Skeletal muscle satellite cell (primary cell): ENCODE data around the gene GAD1.

Experiments used
- H3K27me3 ChIP-seq: 2 replicates; pipeline ENCODE4 v1.7.0; 2013; ENCODE audit warnings: low read length; ENCODE audit not compliant: control insufficient read depth, insufficient read depth
- H3K36me3 ChIP-seq: 2 replicates; pipeline ENCODE4 v1.7.0; 2013; ENCODE audit warnings: mild to moderate bottlenecking, control low read depth, low read length; ENCODE audit not compliant: insufficient read depth
- H3K4me1 ChIP-seq: 2 replicates; pipeline ENCODE4 v1.7.0; 2013; ENCODE audit warnings: low read length; ENCODE audit not compliant: control insufficient read depth, insufficient read depth
- H3K4me2 ChIP-seq: 2 replicates; pipeline ENCODE4 v1.7.0; 2013; ENCODE audit warnings: mild to moderate bottlenecking, low read length
- H3K4me3 ChIP-seq: 2 replicates; pipeline ENCODE4 v1.7.0; 2013; ENCODE audit warnings: low read length
- H3K9ac ChIP-seq: 2 replicates; pipeline ENCODE4 v1.7.0; 2013; ENCODE audit warnings: mild to moderate bottlenecking, low read depth, low read length, moderate library complexity
- H3K9me3 ChIP-seq: replicated peaks from 2 replicates; pipeline ENCODE4 v1.7.0; 2013; ENCODE audit warnings: mild to moderate bottlenecking, control low read depth, low read length

GAD1 gene

DNA sequence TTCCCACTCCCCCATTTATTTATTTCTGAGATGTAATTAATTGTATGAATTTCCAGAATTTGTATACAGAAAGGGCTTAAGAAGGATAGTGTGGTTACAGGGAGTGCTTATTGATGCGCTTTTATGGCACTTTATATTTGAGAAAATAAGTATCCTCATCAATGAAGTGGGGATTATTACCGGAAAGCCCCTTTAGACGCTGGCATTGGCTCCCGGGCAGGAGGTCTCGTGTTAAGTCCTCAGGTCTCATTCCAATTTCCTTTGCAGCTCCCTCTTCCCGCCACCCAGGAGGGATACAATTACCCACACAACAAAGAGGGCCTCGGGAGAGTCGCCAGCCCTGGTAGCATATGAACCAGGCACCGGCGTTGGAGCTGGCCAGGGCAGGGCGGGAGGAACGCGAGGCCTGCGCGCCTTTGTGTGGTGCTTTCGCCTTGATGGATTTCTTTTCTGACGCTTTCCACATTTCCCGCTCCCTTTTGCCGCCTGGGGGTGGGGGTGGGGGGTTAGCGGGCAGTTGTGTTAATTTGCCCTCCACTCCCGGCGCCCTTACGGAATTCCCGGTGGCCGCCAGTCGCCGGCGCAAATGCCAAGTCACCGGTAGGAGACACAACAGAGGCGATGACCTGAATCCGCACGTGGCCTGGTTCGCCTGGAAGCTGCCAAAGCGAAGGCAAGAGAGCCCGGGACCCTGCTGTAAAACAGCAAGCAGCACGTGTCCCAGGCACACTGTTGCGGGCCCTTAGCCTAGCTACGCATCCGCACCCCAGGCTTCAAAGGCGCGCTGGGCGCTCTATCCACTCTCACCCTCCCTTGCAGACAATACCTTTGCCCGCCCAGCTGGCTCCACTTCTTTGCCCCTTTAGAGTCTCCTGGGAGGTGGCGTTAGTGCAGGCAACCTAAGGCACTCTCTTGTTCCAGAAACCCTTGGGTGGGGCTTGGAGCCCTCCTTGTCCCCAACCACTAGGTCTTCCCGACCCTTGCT, 3.3 kb downstream of the GAD1 start:
- peak overlapping the region; percentile 24 for H3K4me3 ChIP-seq
- H3K4me1 ChIP-seq: peaks cover 44% of the 10 kb centered on the region
- H3K4me2 ChIP-seq: peak overlapping the region; percentile 43
- no peaks in the 10 kb centered on the region for H3K36me3 ChIP-seq
- H3K9me3 ChIP-seq: no peaks in the 10 kb centered on the region
- peaks cover 93% of the 10 kb centered on the region for H3K27me3 ChIP-seq
- no peak overlapping the region for H3K9ac ChIP-seq

DNA sequence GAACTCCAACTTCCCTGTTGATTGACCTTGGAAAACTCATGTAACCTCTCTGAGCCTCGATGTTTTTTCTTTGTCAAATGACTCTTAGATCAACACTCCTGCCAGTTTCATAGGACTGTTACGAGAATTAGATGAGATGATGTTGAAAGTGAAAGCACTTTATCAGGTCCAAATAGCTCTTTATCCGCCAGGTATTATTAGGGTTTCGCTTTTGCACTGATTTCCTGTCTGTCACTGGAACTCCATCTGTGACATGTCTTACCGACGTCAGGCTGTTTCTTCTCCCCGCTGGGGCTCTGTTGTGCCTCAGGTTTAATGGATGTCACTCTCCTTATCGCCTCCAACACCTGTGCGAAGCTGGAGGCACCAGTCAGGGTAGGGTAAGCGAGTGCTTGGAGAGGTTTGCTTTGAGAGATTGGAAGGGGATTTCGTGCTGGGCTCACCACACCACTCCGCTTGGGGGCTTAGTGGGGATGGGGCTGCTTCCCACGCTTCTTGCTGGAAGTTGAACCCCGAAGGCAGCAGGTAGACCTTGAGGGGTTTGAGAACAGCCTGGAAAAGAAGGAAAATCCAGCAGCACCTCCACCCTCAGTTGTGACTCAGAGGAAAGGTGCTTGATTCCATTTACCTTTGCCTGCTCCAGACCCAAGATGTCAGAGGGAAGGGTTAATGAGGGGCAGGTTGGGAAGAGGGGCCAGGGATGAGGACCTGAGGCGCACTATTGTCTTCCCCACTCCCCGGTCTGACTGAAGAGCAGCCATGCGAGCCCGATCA, 4.3 kb downstream of the GAD1 start:
- peaks cover 92% of the 10 kb centered on the region for H3K27me3 ChIP-seq
- H3K4me3 ChIP-seq: peak overlapping the region; percentile 24
- peak overlapping the region; percentile 79 for H3K4me2 ChIP-seq
- no peaks in the 10 kb centered on the region for H3K36me3 ChIP-seq
- no peak overlapping the region for H3K9ac ChIP-seq
- peaks cover 39% of the 10 kb centered on the region for H3K4me1 ChIP-seq
- no peaks in the 10 kb centered on the region for H3K9me3 ChIP-seq

DNA sequence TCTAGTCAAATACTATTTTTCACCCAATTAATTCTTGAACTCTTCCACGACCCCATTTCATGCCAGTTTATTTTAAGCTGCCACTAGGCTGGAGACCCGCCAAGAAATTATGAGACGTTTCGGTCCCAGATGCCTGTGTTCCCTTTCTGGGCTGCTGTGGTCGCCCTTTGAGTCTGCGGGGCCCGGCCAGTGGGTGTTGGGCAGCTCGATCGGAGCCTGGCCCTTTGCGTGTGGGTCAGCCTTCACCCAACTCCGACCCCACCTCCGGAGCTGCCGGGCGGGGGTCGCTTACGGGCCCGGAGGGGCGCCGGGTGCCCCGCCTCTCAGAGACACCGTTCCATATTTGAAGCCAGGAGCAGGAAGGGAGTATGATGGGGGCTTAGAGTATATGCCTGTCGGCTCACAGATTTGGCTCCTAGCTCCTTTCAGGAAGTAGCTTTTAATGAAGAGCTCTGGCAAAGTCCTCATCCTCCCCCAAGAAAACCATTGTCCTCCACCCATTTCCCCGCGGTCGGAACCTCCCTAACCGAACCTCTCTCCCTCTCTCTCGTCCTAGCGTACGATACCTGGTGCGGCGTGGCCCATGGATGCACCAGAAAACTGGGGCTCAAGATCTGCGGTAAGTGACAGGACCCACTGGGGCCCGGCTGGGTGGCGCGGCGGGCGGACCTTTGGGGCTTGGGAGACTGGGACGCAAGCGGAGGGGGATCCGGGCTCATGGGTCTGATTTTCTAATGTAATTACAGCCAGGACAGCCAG, 5.0 kb downstream of the GAD1 start:
- H3K27me3 ChIP-seq: peaks cover 90% of the 10 kb centered on the region

DNA sequence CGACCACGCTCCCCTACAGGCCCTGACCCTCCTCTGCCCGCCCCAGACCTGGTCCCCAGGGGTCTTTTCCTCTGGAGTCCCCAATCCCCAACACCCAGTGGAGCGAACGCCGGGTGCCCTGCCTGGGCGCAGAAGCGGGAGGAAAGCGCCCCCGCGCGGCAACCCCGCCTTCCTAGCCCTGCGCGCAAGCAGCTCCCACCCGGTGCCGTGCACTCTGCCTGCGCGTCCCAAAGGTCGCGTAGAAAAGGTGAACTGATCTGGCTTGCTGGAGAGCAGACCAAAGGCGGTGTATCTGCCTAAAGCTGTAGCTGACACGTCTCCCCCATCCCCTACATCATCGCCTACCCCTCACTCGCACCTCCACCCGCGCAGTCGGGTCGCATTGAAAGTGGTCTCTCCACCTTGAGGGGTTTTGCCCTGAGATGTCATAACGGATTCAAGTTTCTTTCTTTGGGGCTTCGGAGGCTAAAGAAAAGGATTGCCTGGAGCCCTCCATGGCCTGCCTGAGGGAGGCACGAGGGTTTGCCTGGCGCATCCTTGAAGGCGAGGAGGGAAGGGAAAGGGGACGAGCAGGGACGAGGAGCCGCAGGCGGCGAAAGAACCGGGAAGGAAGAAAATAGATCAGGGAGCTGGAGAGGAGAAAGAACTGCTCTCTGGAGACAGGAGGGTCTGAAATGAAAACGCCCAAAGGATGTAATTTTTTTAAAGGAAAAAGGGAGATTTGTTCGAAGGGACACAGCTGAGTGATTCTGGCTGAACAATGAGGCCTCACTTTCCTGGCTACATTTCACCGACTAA, 5.8 kb downstream of the GAD1 start:
- no peak overlapping the region for H3K9ac ChIP-seq
- no peaks in the 10 kb centered on the region for H3K9me3 ChIP-seq
- H3K4me2 ChIP-seq: peak overlapping the region; percentile 79
- H3K27me3 ChIP-seq: peaks cover 91% of the 10 kb centered on the region
- H3K36me3 ChIP-seq: no peaks in the 10 kb centered on the region
- peak overlapping the region; percentile 67 for H3K4me3 ChIP-seq
- peaks cover 31% of the 10 kb centered on the region for H3K4me1 ChIP-seq

More for the DNA sequence above, 5.0 kb downstream of the GAD1 start:
- no peaks in the 10 kb centered on the region for H3K9me3 ChIP-seq
- H3K4me3 ChIP-seq: no peak overlapping the region
- peak overlapping the region; percentile 79 for H3K4me2 ChIP-seq
- no peak overlapping the region for H3K9ac ChIP-seq
- peaks cover 34% of the 10 kb centered on the region for H3K4me1 ChIP-seq
- H3K36me3 ChIP-seq: no peaks in the 10 kb centered on the region

DNA sequence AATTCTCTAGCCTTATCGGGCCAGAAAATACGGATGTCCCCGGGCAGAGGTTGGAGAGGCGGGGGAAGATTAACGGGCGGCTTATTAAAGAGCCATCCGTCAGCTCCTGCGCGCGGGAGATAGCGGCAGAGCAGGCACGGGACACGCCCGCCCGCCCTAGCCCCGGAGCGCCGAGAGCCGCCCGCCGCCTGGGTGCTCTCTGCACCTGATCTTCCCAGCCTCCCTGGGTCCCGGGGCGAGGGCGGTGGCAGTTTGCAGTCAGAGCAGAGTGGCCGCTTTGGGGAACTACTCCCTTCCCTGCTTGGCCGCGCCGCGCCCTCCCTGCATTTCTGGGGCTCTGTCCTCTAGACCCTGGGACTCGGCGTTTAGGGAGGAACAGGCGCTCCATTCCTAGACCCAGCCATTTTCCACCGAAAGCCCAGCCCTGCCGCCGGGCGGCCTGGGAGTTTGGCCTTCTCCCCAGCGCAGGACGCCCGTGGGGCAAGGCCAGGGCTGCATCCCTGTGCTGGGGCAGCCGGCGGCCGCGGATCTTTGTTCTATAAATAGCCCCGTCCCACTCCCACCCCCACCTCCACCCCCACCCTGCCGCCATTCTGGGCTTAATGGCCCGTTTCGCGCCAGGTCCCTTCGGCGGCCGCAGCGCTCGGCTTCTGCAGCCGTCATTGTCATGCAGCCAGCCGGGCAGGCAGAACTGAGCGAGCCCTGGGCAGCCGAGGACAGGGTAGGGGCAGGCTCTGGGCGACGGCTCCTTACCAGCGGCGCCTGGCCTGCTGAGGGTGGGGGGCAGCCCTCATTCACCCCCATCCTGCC, 6.6 kb downstream of the GAD1 start:
- Histone ChIP-seq H3K27me3 (peaks cover 90% of the 10 kb centered on the region), H3K36me3 (no peaks in the 10 kb centered on the region), H3K9me3 (no peaks in the 10 kb centered on the region), H3K4me1 (peaks cover 25% of the 10 kb centered on the region), H3K4me3 (peak overlapping the region; percentile 67), H3K9ac (no peak overlapping the region), H3K4me2 (peak overlapping the region; percentile 79)

DNA sequence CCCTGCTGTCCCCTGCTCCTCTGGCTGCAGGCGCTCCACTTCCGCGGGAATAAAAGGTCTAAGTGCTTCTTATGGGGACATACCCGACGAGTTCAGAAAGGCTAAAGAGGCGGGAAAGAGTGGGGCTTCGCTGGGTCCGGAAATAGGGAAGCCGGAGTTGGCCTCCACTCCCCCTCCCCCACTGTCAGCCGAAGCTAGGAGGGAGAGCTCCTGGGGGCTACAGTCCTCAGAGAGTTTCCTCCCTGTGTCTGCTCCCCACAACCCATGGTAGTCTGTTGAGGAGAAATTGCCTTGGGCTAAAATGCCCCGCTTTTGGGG, 7.2 kb downstream of the GAD1 start:
- Histone ChIP-seq H3K4me1 (peaks cover 20% of the 10 kb centered on the region), H3K27me3 (peaks cover 90% of the 10 kb centered on the region), H3K4me2 (peak overlapping the region; percentile 45), H3K9ac (no peak overlapping the region), H3K36me3 (no peaks in the 10 kb centered on the region), H3K9me3 (no peaks in the 10 kb centered on the region), H3K4me3 (no peak overlapping the region)

DNA sequence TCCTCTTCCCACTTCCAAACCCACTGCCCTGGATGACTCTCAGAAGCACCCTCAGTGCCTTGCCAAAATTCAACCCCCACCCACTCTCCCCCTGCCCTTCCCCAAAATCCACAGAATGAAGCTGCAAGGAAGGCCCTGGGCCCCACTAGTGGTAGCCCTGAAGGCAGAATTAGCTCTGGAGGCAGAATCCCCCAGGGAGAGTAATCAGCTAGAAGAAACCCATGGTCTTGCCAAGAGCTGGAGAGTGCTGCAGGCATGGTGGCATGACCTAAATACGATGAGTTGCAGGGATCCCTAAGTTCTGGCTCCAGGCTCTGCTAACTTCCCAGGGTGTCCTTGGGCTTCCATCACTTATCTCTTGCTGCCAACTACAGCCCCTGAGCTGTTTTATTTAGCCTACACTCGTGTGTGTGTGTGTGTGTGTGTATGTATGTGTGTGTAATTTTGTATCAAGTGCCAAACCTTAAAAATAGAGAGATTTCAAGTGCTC, 7.9 kb downstream of the GAD1 start:
- H3K9me3 ChIP-seq: no peaks in the 10 kb centered on the region
- H3K27me3 ChIP-seq: peaks cover 88% of the 10 kb centered on the region
- H3K9ac ChIP-seq: no peak overlapping the region
- H3K4me1 ChIP-seq: peaks cover 19% of the 10 kb centered on the region
- no peaks in the 10 kb centered on the region for H3K36me3 ChIP-seq
- H3K4me2 ChIP-seq: no peak overlapping the region
- no peak overlapping the region for H3K4me3 ChIP-seq

DNA sequence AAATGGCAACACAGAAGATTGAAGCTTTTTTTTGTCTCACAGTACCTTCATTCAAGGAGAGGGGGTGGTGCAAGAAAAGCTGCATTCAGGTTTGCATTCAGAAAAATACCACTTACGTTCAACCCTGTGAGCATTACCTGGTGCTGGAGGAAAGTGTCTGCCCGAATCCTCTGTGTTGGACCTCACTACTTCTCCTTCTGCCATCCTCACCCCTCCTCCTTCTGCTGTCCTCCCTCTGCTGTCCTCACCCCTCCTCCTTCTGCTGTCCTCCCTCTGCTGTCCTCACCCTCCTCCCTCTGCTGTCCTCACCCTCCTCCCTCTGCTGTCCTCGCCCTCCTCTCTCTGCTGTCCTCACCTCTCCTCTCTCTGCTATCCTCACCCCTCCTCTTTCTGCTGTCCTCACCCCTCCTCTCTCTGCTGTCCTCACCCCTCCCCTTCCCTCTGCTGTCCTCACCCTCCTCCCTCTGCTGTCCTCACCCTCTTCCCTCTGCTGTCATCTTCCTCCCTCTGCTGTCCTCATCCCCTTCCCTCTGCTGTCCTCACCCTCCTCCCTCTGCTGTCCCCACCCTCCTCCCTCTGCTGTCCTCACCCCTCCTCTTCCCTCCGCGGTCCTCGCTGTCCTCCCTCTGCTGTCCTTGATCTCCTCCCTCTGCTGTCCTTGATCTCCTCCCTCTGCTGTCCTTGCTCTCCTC, 11.3 kb downstream of the GAD1 start:
- peaks cover 3% of the 10 kb centered on the region for H3K4me1 ChIP-seq
- H3K4me3 ChIP-seq: no peak overlapping the region
- no peaks in the 10 kb centered on the region for H3K36me3 ChIP-seq
- H3K9ac ChIP-seq: no peak overlapping the region
- H3K9me3 ChIP-seq: no peaks in the 10 kb centered on the region
- H3K27me3 ChIP-seq: peaks cover 63% of the 10 kb centered on the region
- no peak overlapping the region for H3K4me2 ChIP-seq

DNA sequence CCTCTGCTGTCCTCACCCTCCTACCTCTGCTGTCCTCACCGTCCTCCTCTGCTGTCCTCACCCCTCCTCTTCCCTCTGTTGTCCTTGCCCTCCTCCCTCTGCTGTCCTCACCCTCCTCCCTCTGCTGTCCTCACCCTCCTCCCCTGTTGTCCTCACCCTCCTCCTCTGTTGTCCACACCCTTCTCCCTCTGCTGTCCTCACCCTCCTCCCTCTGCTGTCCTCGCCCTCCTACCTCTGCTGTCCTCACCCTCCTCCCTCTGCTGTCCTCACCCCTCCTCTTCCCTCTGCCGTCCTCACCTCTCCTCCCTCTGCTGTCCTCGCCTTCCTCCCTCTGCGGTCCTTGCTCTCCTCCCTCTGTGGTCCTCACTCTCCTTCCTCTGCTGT, 11.8 kb downstream of the GAD1 start:
- Histone ChIP-seq H3K36me3 (no peaks in the 10 kb centered on the region), H3K4me1 (no peaks in the 10 kb centered on the region), H3K27me3 (peaks cover 60% of the 10 kb centered on the region), H3K9ac (no peak overlapping the region), H3K4me3 (no peak overlapping the region), H3K9me3 (no peaks in the 10 kb centered on the region), H3K4me2 (no peak overlapping the region)

DNA sequence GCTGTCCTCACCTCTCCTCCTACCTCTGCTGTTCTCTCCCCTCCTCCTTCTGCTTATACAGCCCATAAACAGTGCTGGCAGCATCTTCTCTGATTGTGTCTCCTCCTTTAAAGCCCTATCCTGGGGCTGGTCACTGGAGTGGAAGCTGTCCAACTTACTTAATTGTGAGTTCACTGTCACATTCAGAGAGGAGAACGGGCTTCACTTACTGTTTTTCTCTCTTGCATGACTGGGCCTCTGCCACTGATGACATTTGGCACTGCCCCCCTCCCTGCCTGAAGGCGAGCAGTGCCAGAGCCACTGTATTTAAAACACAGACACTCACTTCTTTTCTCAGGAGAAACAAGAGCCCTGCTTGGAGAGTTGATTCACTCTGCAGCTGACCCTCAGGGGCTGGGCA, 12.3 kb downstream of the GAD1 start:
- no peak overlapping the region for H3K4me3 ChIP-seq
- H3K27me3 ChIP-seq: peaks cover 55% of the 10 kb centered on the region
- no peaks in the 10 kb centered on the region for H3K36me3 ChIP-seq
- no peak overlapping the region for H3K4me2 ChIP-seq
- H3K9me3 ChIP-seq: no peaks in the 10 kb centered on the region
- H3K9ac ChIP-seq: no peak overlapping the region
- H3K4me1 ChIP-seq: no peaks in the 10 kb centered on the region
